Stomach (tissue), 9 donors: ENCODE measurements around the gene CMKLR1. TPM values are rescaled to one million over a fixed set of nuclear protein-coding genes. Genes with fewer than 3 reads are reported as not detected.
A peak's percentile ranks its signal among the peaks of the same experiment; 100 is the strongest.

Source experiments
- DNase-seq, 2 donors: peaks; one replicate each; pipeline versions ENCODE4 v3.0.0 to v3.0.0-alpha.2; 2013 to 2019
- H3K27ac ChIP-seq, 5 donors: fragments of 200-600 bp in 4 of 5; sonication (generic) in 4 of 5; one replicate each; pipeline ENCODE4 v1.5.1; 2013 to 2019; ENCODE audit warnings: mild to moderate bottlenecking in 1 of 5, moderate library complexity in 1 of 5
- H3K27me3 ChIP-seq, 3 donors: fragments of 200-600 bp; sonication (generic); one replicate each; pipeline ENCODE4 v1.5.1; 2017 to 2019; ENCODE audit warnings: mixed run types in 1 of 3
- H3K36me3 ChIP-seq, 4 donors: fragments of 200-600 bp; sonication (generic); 1 replicate in 3 of 4; 2 replicates in 1 of 4; pipeline ENCODE4 v1.5.1; 2016 to 2019
- H3K4me1 ChIP-seq, 4 donors: fragments of 200-600 bp; sonication (generic); one replicate each; pipeline ENCODE4 v1.5.1; 2016 to 2019
- H3K4me3 ChIP-seq, 4 donors: fragments of 200-600 bp; sonication (generic) in 3 of 4; one replicate each; pipeline ENCODE4 v1.5.1; 2016 to 2019; ENCODE audit warnings: mild to moderate bottlenecking in 1 of 4
- H3K9me3 ChIP-seq, 4 donors: fragments of 200-600 bp; sonication (generic); one replicate each; pipeline ENCODE4 v1.5.1; 2016 to 2019
- CTCF ChIP-seq, 7 experiments: fragments of 450-650 bp in 4 of 7; fragments of 200-600 bp in 3 of 7; sonication (generic) in 3 of 7; IDR thresholded peaks; one replicate each; pipeline ENCODE4 v1.5.1; 2016 to 2019; ENCODE audit warnings: antibody characterized with exemption in 7 of 7, control low read depth in 2 of 7, mild to moderate bottlenecking in 1 of 7
- EP300 ChIP-seq: sonication (generic); formaldehyde crosslinking; IDR thresholded peaks from one replicate; pipeline ENCODE4 v1.6.1; 2017; ENCODE audit warnings: antibody characterized with exemption
- POLR2A ChIP-seq, 4 donors: fragments of 450-650 bp; IDR thresholded peaks; one replicate each; pipeline ENCODE4 v1.6.1; 2016; ENCODE audit warnings: antibody characterized with exemption in 4 of 4, control low read depth in 2 of 4, mild to moderate bottlenecking in 1 of 4, moderate library complexity in 1 of 4
- POLR2AphosphoS5 ChIP-seq, 3 donors: sonication (generic); formaldehyde crosslinking; IDR thresholded peaks; one replicate each; pipeline ENCODE4 v1.6.1; 2016; ENCODE audit warnings: antibody characterized with exemption in 3 of 3
- WGBS, 5 donors: extraction: QIAGEN DNeasy Blood & Tissue Kit in 3 of 5; methylation state at CpG; one replicate each; pipeline versions ENCODE4 v1.1.5 to v1.1.7; 2013 to 2018; 5-methylcytosine and 5-hydroxymethylcytosine counted together
- intact Hi-C: fragments of 100-400 bp; cut with DNase I; formaldehyde crosslinking; loops from one replicate; pipeline ENCODE4 v1.15.1; 2023; ENCODE audit warnings: low total_unique reads
- polyA plus RNA-seq, 3 donors: library from polyadenylated mRNA; stranded (reverse); fragments of 200-250 nt; gene quantifications; one replicate each; pipeline ENCODE4 v1.2.3, GENCODE V29; 2013
- total RNA-seq, 5 donors: library from RNA; depleted of rRNA; stranded (reverse); fragments of >200 nt; gene quantifications; one replicate each; pipeline versions ENCODE4 v1.1.0 to v1.2.3, GENCODE V29; 2014 to 2016
- donor health status: healthy with polysubstance abuse.
- donor health status: Bipolar disorder and iron deficiency.
- donor health status: healthy.

The CMKLR1 gene
- total and polyA plus RNA-seq, 8 donors: 0.45 to 46.1 (median 2.3) TPM

- 58 to 77% (median 68%) methylated on average over 6 of the region's 6 CpGs for WGBS, 5 donors
Observed at GRCh38 chr12:108318472-108319275, 20.4 kb downstream of the CMKLR1 start.

GRCh38 chr12:108317308-108318234, 21.5 kb downstream of the CMKLR1 start:
- Histone ChIP-seq H3K36me3 (no peaks in the 10 kb centered on the region), H3K4me1 (peaks cover 8 to 26% (median 13%) of the 10 kb centered on the region in 4 donors), H3K27ac (no peak overlapping the region), H3K4me3 (no peak overlapping the region), H3K27me3 (peaks cover 0 to 10% (median 0%) of the 10 kb centered on the region in 3 donors), H3K9me3 (no peaks in the 10 kb centered on the region)
- no peak for DNase-seq
- TF ChIP-seq POLR2AphosphoS5 (IDR thresholded peaks at IDR 0.05) (no peak), POLR2A (IDR thresholded peaks at IDR 0.05) (no peak), CTCF (IDR thresholded peaks at IDR 0.05) (no peak), EP300 (no peak)
- intact Hi-C loops: no loop called here
- WGBS, 5 donors: 67 to 79% (median 76%) methylated on average over 6 of the region's 6 CpGs

More at GRCh38 chr12:108318472-108319275, 20.4 kb downstream of the CMKLR1 start:
- Histone ChIP-seq H3K36me3 (no peaks in the 10 kb centered on the region), H3K4me3 (no peak overlapping the region), H3K9me3 (no peaks in the 10 kb centered on the region), H3K27me3 (peaks cover 0 to 11% (median 0%) of the 10 kb centered on the region in 3 donors), H3K27ac (peak overlapping the region in 1 of 5 donors; percentile 32), H3K4me1 (peaks cover 0 to 15% (median 2%) of the 10 kb centered on the region in 4 donors)
- TF ChIP-seq POLR2AphosphoS5 (IDR thresholded peaks at IDR 0.05): no peak
- TF ChIP-seq CTCF (IDR thresholded peaks at IDR 0.05): no peak
- no peak for TF ChIP-seq POLR2A (IDR thresholded peaks at IDR 0.05)
- intact Hi-C loops: no loop called here
- no peak for DNase-seq

GRCh38 chr12:108316176-108317086, 22.7 kb downstream of the CMKLR1 start:
- peaks cover 0 to 10% (median 0%) of the 10 kb centered on the region in 3 donors for H3K27me3 ChIP-seq
- intact Hi-C loops: no loop called here
- no peak overlapping the region for H3K4me3 ChIP-seq
- no peaks in the 10 kb centered on the region for H3K36me3 ChIP-seq
- WGBS, 5 donors: 45 to 53% (median 48%) methylated on average over 11 to 12 of the region's 12 CpGs
- DNase-seq: no peak
- H3K4me1 ChIP-seq: peaks cover 11 to 38% (median 19%) of the 10 kb centered on the region in 4 donors
- H3K9me3 ChIP-seq: no peaks in the 10 kb centered on the region
- TF ChIP-seq POLR2AphosphoS5 (IDR thresholded peaks at IDR 0.05): no peak
- TF ChIP-seq EP300: no peak
- TF ChIP-seq CTCF (IDR thresholded peaks at IDR 0.05): no peak
- no peak for TF ChIP-seq POLR2A (IDR thresholded peaks at IDR 0.05)
- H3K27ac ChIP-seq: peak overlapping the region in 3 of 5 donors; percentile 36 to 43 (median 38)
